HG03460 (cell line): ENCODE data around the gene PPM1H.

Experiments used
- ATAC-seq: cut with Tn5 transposase; IDR thresholded peaks from one replicate; pipeline ENCODE4 v1.9.1; 2021; ENCODE audit not compliant: unreplicated experiment

The PPM1H gene

GRCh38 chr12:62656591-62657362, 278.2 kb downstream of the PPM1H start:
- no peak for ATAC-seq

- no peak for ATAC-seq
Observed at GRCh38 chr12:62655666-62656151, 279.2 kb downstream of the PPM1H start.

- ATAC-seq = no peak
Observed at GRCh38 chr12:62654326-62655241, 280.4 kb downstream of the PPM1H start.

GRCh38 chr12:62653740-62654139, 281.2 kb downstream of the PPM1H start:
- no peak for ATAC-seq

GRCh38 chr12:62653304-62653703, 281.6 kb downstream of the PPM1H start:
- no peak for ATAC-seq

- no peak for ATAC-seq
Observed at GRCh38 chr12:62651138-62651537, 283.8 kb downstream of the PPM1H start.

- no peak for ATAC-seq
Observed at GRCh38 chr12:62649412-62650138, 285.4 kb downstream of the PPM1H start.

- ATAC-seq = no peak
Observed at GRCh38 chr12:62647586-62647985, 287.4 kb downstream of the PPM1H start.

- no peak for ATAC-seq
Observed at GRCh38 chr12:62646566-62646965, 288.4 kb downstream of the PPM1H start.

- no peak for ATAC-seq
Observed at GRCh38 chr12:62643486-62643885, 291.5 kb downstream of the PPM1H start.

- no peak for ATAC-seq
Observed at GRCh38 chr12:62642486-62642885, 292.5 kb downstream of the PPM1H start.

GRCh38 chr12:62640910-62641448, 294.0 kb downstream of the PPM1H start:
- peak; percentile 92 for ATAC-seq

- ATAC-seq = no peak
Observed at GRCh38 chr12:62637679-62638078, 297.3 kb downstream of the PPM1H start.

GRCh38 chr12:62635649-62636048, 299.3 kb downstream of the PPM1H start:
- no peak for ATAC-seq

GRCh38 chr12:62632411-62632918, 302.5 kb downstream of the PPM1H start:
- ATAC-seq = peak; percentile 44

- peak; percentile 77 for ATAC-seq
Observed at GRCh38 chr12:62631471-62632410, 303.2 kb downstream of the PPM1H start.

- ATAC-seq = no peak
Observed at GRCh38 chr12:62629971-62630739, 304.8 kb downstream of the PPM1H start.

- ATAC-seq = no peak
Observed at GRCh38 chr12:62629413-62629812, 305.5 kb downstream of the PPM1H start.

- no peak for ATAC-seq
Observed at GRCh38 chr12:62627181-62627580, 307.8 kb downstream of the PPM1H start.
